Measurements from ENCODE around the gene NKAPD1.

DNA sequence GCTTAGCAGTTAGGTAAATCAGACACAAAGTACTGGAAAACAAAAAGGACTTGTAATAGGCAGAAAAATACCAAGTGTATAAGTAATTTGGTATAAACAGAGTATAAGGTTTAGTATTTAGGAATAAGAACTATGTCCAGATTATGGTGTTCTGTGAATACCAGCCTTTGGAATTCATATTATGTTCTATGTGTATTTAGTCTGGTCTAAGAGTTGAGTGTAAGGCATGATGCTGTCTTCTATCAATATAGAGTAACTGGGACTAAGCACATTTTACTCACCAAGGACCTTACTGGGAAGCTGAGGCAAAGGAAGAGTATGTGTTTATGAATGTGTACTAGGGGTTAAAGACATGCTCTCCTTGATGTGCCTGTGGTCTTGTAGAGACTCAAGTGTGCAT, 22.1 kb downstream of the NKAPD1 start:
- TF ChIP-seq, protein P1, sequence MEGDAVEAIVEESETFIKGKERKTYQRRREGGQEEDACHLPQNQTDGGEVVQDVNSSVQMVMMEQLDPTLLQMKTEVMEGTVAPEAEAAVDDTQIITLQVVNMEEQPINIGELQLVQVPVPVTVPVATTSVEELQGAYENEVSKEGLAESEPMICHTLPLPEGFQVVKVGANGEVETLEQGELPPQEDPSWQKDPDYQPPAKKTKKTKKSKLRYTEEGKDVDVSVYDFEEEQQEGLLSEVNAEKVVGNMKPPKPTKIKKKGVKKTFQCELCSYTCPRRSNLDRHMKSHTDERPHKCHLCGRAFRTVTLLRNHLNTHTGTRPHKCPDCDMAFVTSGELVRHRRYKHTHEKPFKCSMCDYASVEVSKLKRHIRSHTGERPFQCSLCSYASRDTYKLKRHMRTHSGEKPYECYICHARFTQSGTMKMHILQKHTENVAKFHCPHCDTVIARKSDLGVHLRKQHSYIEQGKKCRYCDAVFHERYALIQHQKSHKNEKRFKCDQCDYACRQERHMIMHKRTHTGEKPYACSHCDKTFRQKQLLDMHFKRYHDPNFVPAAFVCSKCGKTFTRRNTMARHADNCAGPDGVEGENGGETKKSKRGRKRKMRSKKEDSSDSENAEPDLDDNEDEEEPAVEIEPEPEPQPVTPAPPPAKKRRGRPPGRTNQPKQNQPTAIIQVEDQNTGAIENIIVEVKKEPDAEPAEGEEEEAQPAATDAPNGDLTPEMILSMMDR (IDR thresholded peaks at IDR 0.05), result no peak
- no peak for TF ChIP-seq POLR2A (IDR thresholded peaks at IDR 0.05)
